Esophagus squamous epithelium (tissue), 5 donors: ENCODE data around the gene KCTD2. TPM values are rescaled to one million over a fixed set of nuclear protein-coding genes. Genes with fewer than 3 reads are reported as not detected.
A peak's percentile ranks its signal among the peaks of the same experiment; 100 is the strongest.
"Not testable (repeated sequence)": the region's sequence is repeated elsewhere in the genome, so short reads cannot be mapped to it uniquely, and the experiment has no call there.

Source experiments
- DNase-seq: peaks from one replicate; lab custom pipeline; 2025; lab: John Stamatoyannopoulos, UW
- H3K27ac ChIP-seq, 4 donors: fragments of 200-600 bp; sonication (generic); one replicate each; pipeline ENCODE4 v1.5.1; 2016 to 2019; ENCODE audit warnings: mild to moderate bottlenecking in 1 of 4
- H3K27me3 ChIP-seq, 4 donors: fragments of 200-600 bp; sonication (generic); 1 replicate in 3 of 4; 2 replicates in 1 of 4; pipeline versions ENCODE4 v1.5.1 to v1.6.0; 2017 to 2021; ENCODE audit warnings: antibody characterized with exemption in 1 of 4
- H3K36me3 ChIP-seq, 3 donors: fragments of 200-600 bp; sonication (generic); one replicate each; pipeline ENCODE4 v1.5.1; 2016 to 2019
- H3K4me1 ChIP-seq, 3 donors: fragments of 200-600 bp; sonication (generic); one replicate each; pipeline ENCODE4 v1.5.1; 2017 to 2019
- H3K4me3 ChIP-seq, 4 donors: fragments of 200-600 bp; sonication (generic); 1 replicate in 3 of 4; 2 replicates in 1 of 4; pipeline ENCODE4 v1.5.1; 2016 to 2019; ENCODE audit warnings: mild to moderate bottlenecking in 2 of 4, moderate library complexity in 1 of 4
- H3K9me3 ChIP-seq, 3 donors: fragments of 200-600 bp; sonication (generic); one replicate each; pipeline ENCODE4 v1.5.1; 2016 to 2019
- POLR2A ChIP-seq, 4 donors: fragments of 450-650 bp; IDR thresholded peaks; one replicate each; pipeline ENCODE4 v1.6.1; 2017; ENCODE audit warnings: antibody characterized with exemption in 4 of 4, mild to moderate bottlenecking in 4 of 4, moderate library complexity in 3 of 4
- WGBS, 2 donors: methylation state at CpG; one replicate each; pipeline ENCODE4 v1.1.5; 2018; 5-methylcytosine and 5-hydroxymethylcytosine counted together
- intact Hi-C: fragments of 100-400 bp; cut with DNase I; formaldehyde crosslinking; loops from one replicate; pipeline ENCODE4 v1.15.0; 2022
- total RNA-seq, 4 donors: library from RNA; depleted of rRNA; stranded (reverse); fragments of >200 nt; gene quantifications; one replicate each; pipeline ENCODE4 v1.1.0, GENCODE V29; 2016
- TF ChIP-seq, protein P1 (sequence below), 6 experiments: fragments of 450-650 bp in 4 of 6; fragments of 200-600 bp in 2 of 6; sonication (generic) in 2 of 6; IDR thresholded peaks; one replicate each; pipeline ENCODE4 v1.5.1; 2016 to 2019; ENCODE audit warnings: antibody characterized with exemption in 6 of 6, mild to moderate bottlenecking in 4 of 6, moderate library complexity in 4 of 6
- donor health status: DM: yes; HTN: yes; CAD: no.

The KCTD2 gene
- total RNA-seq, 4 donors from 2014 or later = 11.5 to 17.6 (median 14.2) TPM

DNA sequence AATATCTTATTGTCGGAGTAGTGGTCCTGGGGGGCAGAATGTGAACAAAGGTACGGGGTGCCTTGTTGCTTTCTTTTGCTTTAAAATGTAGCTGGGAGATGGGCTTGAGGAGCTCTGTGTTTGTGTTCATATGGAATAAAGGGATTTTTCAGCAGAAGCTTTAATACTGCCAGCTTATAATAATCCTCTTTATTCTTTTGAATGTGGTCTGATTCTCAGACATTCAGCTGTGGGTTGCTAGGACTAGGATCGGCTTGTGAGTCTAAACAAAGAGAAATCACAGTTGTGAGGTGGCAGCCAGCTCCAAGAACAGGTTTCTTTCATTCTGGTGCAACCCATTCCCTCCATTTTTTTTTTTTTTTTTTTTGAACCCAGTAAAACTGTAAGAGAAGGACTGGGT, 27.3 kb upstream of the KCTD2 start:
- Histone ChIP-seq H3K36me3 (peaks cover 8 to 76% (median 21%) of the 10 kb centered on the region in 3 donors), H3K4me1 (peaks cover 0 to 17% (median 0%) of the 10 kb centered on the region in 3 donors), H3K4me3 (no peak overlapping the region), H3K27ac (no peak overlapping the region), H3K27me3 (no peaks in the 10 kb centered on the region), H3K9me3 (no peaks in the 10 kb centered on the region)
- TF ChIP-seq POLR2A (IDR thresholded peaks at IDR 0.05) = no peak
- TF ChIP-seq, protein P1, sequence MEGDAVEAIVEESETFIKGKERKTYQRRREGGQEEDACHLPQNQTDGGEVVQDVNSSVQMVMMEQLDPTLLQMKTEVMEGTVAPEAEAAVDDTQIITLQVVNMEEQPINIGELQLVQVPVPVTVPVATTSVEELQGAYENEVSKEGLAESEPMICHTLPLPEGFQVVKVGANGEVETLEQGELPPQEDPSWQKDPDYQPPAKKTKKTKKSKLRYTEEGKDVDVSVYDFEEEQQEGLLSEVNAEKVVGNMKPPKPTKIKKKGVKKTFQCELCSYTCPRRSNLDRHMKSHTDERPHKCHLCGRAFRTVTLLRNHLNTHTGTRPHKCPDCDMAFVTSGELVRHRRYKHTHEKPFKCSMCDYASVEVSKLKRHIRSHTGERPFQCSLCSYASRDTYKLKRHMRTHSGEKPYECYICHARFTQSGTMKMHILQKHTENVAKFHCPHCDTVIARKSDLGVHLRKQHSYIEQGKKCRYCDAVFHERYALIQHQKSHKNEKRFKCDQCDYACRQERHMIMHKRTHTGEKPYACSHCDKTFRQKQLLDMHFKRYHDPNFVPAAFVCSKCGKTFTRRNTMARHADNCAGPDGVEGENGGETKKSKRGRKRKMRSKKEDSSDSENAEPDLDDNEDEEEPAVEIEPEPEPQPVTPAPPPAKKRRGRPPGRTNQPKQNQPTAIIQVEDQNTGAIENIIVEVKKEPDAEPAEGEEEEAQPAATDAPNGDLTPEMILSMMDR (IDR thresholded peaks at IDR 0.05) = no peak
- 86 to 89% methylated on average over 3 of the region's 3 CpGs for WGBS, 2 donors
- intact Hi-C loops = no loop called here
- DNase-seq = no peak

DNA sequence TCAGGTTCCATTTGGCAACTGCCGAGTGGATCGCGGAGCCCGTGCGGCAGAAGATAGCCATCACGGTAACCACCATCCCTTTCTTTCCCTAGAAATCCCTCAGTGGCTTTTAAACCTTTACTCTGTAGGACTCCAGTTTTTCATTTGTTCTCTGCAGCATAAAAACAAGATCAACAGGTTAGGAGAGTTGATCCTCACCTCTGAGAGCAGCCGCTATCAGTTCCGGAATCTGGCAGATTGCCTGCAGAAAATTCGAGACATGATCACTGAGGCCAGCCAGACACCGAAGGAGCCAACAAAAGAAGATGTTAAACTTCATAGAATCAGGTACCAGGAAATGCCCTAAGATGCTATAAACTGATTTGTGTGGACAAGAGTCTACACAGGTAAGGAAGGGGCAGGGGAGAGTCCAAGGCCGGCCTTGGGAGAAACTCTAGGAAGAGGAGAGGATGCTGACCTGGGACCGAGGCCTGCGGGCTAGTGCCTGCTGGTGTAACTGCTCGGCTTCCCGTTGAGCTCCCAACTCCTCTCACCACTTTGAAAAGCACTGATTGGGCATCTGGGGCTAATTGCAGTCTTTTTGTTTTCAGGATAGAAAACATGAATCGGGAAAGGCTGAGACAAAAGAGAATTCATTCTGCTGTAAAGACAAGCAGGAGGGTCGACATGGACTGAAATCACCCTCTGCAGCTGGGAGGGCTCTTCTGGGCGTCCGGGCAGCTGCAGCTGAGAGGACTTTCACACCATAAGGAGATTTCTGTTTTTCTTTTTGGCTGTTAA, 26.5 kb upstream of the KCTD2 start:
- WGBS, 2 donors = 87 to 90% methylated on average over 18 to 19 of the region's 19 CpGs
- Histone ChIP-seq H3K9me3 (no peaks in the 10 kb centered on the region), H3K27ac (no peak overlapping the region), H3K4me1 (peaks cover 0 to 17% (median under 1%) of the 10 kb centered on the region in 3 donors), H3K4me3 (no peak overlapping the region), H3K27me3 (no peaks in the 10 kb centered on the region), H3K36me3 (peaks cover 8 to 76% (median 21%) of the 10 kb centered on the region in 3 donors)
- TF ChIP-seq POLR2A (IDR thresholded peaks at IDR 0.05) = no peak
- TF ChIP-seq, protein P1 (IDR thresholded peaks at IDR 0.05) = no peak
- intact Hi-C loops = no loop called here
- no peak for DNase-seq

DNA sequence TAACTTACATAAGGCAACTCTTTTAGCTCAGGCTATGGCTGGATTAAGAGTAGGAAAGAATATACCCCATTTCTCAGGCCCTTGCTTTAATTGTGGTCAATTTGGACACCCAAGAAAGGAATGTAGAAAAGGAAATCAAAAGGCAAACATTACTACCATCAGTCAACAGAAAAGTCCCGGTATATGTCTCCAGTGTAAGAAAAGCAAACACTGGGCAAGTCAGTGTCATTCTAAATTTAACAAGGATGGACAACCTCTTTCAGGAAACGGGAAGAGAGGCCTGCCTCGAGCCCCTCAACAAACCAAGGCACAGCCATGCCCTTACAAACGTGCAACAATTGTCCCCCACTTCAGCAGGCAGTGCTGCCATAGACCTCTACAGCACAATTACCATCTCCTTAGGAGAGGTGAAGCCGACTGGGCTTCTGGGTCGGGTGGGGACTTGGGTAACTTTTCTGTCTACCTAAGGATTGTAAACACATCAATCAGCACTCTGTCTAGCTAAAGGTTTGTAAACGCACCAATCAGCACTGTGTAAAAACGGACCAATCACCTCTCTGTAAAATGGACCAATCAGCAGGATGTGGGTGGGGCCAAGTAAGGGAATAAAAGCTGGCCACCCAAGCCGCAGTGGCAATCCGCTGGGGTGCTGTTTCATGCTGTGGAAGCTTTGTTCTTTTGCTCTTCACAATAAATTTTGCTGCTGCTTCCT, 22.2 kb upstream of the KCTD2 start:
- DNase-seq = no peak

DNA sequence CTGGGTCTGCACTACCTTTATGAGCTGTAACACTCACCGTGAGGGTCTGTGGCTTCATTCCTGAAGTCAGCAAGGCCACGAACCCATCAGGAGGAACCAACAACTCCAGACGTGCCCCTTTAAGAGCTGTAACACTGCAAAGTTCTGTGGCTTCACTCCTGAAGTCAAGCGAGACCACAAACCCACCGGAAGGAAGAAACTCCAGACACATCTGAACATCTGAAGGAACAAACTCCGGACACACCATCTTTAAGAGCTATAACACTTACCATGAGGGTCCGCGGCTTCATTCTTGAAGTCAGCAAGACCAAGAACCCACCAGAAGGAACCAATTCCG, 21.7 kb upstream of the KCTD2 start:
- peaks cover 7 to 39% (median 13%) of the 10 kb centered on the region in 3 donors for H3K4me1 ChIP-seq
- H3K9me3 ChIP-seq, intact Hi-C loops, H3K27me3 ChIP-seq, DNase-seq, H3K4me3 ChIP-seq: not testable (repeated sequence)
- peaks cover 5 to 32% (median 16%) of the 10 kb centered on the region in 3 donors for H3K36me3 ChIP-seq
- H3K27ac ChIP-seq = peak overlapping the region in 3 of 4 donors; percentile 63 to 77 (median 75)
- WGBS, 2 donors = 73 to 100% methylated on average over 4 of the region's 9 CpGs

More for the DNA sequence above, 22.2 kb upstream of the KCTD2 start:
- Histone ChIP-seq H3K27ac (no peak overlapping the region), H3K4me3 (no peak overlapping the region), H3K4me1 (peaks cover 7 to 44% (median 13%) of the 10 kb centered on the region in 3 donors), H3K36me3 (peaks cover 8 to 37% (median 21%) of the 10 kb centered on the region in 3 donors), H3K9me3 (no peaks in the 10 kb centered on the region), H3K27me3 (no peaks in the 10 kb centered on the region)
- TF ChIP-seq, protein P1 (IDR thresholded peaks at IDR 0.05) = no peak
- no peak for TF ChIP-seq POLR2A (IDR thresholded peaks at IDR 0.05)
- intact Hi-C loops = no loop called here
- 88% methylated on average over 9 of the region's 10 CpGs for WGBS, 2 donors

- peaks cover 0 to 19% (median 6%) of the 10 kb centered on the region in 3 donors for H3K36me3 ChIP-seq
- H3K4me3 ChIP-seq, H3K27me3 ChIP-seq, DNase-seq, H3K9me3 ChIP-seq, intact Hi-C loops: not testable (repeated sequence)
- peaks cover 7 to 31% (median 13%) of the 10 kb centered on the region in 3 donors for H3K4me1 ChIP-seq
- H3K27ac ChIP-seq = peak overlapping the region in 3 of 4 donors; percentile 63 to 77 (median 75)
- 15 to 35% methylated on average over 2 of the region's 2 CpGs for WGBS, 2 donors
Measured at GRCh38 chr17:75026650-75027049, 20.4 kb upstream of the KCTD2 start.

DNA sequence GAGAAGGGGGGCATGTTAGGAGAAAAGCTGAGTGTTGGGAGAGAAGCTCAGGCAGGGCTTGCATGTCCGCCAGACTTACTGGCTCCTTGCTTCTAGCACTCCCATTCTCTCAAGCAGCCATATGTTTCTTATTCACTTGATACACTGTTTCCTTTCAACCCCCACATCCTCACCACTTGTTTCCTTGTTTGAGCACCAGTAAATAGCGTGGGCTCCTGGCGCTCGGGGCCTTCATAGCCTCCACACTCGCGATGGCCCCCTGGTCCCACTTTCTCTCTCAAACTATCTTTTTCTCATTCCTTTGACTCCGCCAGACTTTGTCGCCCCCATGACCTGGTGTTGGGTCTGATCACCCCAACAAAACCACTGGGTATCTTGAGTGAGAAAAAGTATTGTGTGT, 16.9 kb upstream of the KCTD2 start:
- Histone ChIP-seq H3K4me3 (no peak overlapping the region), H3K27ac (no peak overlapping the region), H3K9me3 (no peaks in the 10 kb centered on the region), H3K27me3 (no peaks in the 10 kb centered on the region), H3K4me1 (peaks cover 30 to 66% (median 37%) of the 10 kb centered on the region in 3 donors), H3K36me3 (no peaks in the 10 kb centered on the region)
- no peak for DNase-seq
- intact Hi-C loops = no loop called here
- 82 to 85% methylated on average over 8 of the region's 8 CpGs for WGBS, 2 donors
- no peak for TF ChIP-seq POLR2A (IDR thresholded peaks at IDR 0.05)
